Peyer's patch (tissue), 4 donors: ENCODE measurements around the gene RIC3.

Source experiments
- POLR2A ChIP-seq, 2 donors: fragments of 450-650 bp; IDR thresholded peaks; one replicate each; pipeline ENCODE4 v1.5.1; 2017; ENCODE audit warnings: antibody characterized with exemption in 2 of 2, mild to moderate bottlenecking in 2 of 2, moderate library complexity in 2 of 2
- TF ChIP-seq, protein P1 (sequence below), 6 experiments: fragments of 450-650 bp in 4 of 6; fragments of 200-600 bp in 2 of 6; sonication (generic) in 1 of 6; IDR thresholded peaks; one replicate each; pipeline ENCODE4 v1.5.1; 2017 to 2019; ENCODE audit warnings: antibody characterized with exemption in 6 of 6, mild to moderate bottlenecking in 3 of 6, moderate library complexity in 1 of 6

DNA sequence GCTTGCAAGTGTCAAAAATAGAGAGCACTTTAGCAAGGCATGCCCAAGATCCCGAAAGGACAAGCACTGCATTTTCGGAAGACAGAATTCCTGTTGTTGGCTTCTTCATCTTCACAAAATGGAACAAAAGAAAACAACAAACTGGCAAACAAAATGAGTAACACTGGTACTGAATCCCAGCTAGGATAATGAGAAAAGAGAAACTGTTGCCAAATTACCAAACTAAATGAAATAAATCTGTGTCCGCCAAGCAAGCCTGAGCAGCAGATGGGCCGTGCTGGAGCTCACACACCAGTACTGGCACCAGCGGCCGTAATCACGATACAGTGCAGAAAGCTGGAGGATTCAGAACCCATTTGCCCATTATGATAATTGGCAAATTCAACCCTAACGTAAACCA is 57.2 kb downstream of the RIC3 start:
- TF ChIP-seq, protein P1, sequence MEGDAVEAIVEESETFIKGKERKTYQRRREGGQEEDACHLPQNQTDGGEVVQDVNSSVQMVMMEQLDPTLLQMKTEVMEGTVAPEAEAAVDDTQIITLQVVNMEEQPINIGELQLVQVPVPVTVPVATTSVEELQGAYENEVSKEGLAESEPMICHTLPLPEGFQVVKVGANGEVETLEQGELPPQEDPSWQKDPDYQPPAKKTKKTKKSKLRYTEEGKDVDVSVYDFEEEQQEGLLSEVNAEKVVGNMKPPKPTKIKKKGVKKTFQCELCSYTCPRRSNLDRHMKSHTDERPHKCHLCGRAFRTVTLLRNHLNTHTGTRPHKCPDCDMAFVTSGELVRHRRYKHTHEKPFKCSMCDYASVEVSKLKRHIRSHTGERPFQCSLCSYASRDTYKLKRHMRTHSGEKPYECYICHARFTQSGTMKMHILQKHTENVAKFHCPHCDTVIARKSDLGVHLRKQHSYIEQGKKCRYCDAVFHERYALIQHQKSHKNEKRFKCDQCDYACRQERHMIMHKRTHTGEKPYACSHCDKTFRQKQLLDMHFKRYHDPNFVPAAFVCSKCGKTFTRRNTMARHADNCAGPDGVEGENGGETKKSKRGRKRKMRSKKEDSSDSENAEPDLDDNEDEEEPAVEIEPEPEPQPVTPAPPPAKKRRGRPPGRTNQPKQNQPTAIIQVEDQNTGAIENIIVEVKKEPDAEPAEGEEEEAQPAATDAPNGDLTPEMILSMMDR (IDR thresholded peaks at IDR 0.05): no peak
- no peak for TF ChIP-seq POLR2A (IDR thresholded peaks at IDR 0.05)
